ENCODE measurements around the gene AFAP1. TPM values are rescaled to one million over a fixed set of nuclear protein-coding genes. Genes with fewer than 3 reads are reported as not detected.
A peak's percentile ranks its signal among the peaks of the same experiment; 100 is the strongest.

The AFAP1 gene
- total and polyA plus RNA-seq, 2 donors (not counting 3 experiments of a cell fraction or from before 2014, with no cell fraction given): 32.3 to 103 TPM

DNA sequence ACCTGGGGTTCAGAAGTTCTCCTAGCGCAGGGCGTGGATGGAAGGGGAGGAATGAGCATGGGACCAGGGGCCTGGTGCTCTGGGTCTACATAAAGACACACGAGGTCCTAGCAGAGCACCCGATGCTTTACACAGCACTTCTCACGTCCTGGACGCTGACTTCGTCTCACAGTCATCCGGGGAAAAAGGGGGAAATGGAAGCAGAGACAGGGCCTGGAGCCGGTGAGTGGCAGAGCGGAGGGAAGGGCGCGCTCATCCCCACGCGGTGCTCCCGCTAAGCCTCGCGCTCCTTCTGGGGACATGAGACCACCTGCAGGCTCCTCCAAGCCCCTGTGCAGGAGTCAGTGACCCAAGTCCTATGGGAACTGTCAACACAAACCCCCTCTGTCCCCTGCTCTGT is 157.7 kb downstream of the AFAP1 start:
- no peak overlapping the region for H2AFZ ChIP-seq (ENCODE audit: low read depth, low read length)

More for the DNA sequence above, 157.7 kb downstream of the AFAP1 start:
- dilution Hi-C loops (cut with MboI; ENCODE audit: extremely low pct_ligation_motif_present, low sequenced_read_pairs): no loop called here
- FAIRE-seq (no peak), DNase-seq (ENCODE audit: low read depth, low spot score) (peak; percentile 13)
- TSS peak; percentile 18 for BruUV-seq (replicated peaks)
- POLR2A ChIA-PET: no interaction called here
- H3K9me1 ChIP-seq (replicated peaks; ENCODE audit: control insufficient read depth, extremely low read depth, insufficient read depth, low read length): no peaks in the 10 kb centered on the region
- peaks cover 24 to 54% of the 10 kb centered on the region in 2 experiments for H3K36me3 ChIP-seq (ENCODE audit: control insufficient read depth in 2 of 2, extremely low read depth in 1 of 2, insufficient read depth in 2 of 2, low read length in 2 of 2)
- TF ChIP-seq, protein P1, sequence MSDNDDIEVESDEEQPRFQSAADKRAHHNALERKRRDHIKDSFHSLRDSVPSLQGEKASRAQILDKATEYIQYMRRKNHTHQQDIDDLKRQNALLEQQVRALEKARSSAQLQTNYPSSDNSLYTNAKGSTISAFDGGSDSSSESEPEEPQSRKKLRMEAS (IDR thresholded peaks at IDR 0.05; ENCODE audit: insufficient read depth, insufficient read length): no peak
- no peak for TF ChIP-seq EZH2 (IDR thresholded peaks at IDR 0.05; ENCODE audit: borderline replicate concordance, low read depth, low read length, severe bottlenecking)
- TF ChIP-seq, protein P2, sequence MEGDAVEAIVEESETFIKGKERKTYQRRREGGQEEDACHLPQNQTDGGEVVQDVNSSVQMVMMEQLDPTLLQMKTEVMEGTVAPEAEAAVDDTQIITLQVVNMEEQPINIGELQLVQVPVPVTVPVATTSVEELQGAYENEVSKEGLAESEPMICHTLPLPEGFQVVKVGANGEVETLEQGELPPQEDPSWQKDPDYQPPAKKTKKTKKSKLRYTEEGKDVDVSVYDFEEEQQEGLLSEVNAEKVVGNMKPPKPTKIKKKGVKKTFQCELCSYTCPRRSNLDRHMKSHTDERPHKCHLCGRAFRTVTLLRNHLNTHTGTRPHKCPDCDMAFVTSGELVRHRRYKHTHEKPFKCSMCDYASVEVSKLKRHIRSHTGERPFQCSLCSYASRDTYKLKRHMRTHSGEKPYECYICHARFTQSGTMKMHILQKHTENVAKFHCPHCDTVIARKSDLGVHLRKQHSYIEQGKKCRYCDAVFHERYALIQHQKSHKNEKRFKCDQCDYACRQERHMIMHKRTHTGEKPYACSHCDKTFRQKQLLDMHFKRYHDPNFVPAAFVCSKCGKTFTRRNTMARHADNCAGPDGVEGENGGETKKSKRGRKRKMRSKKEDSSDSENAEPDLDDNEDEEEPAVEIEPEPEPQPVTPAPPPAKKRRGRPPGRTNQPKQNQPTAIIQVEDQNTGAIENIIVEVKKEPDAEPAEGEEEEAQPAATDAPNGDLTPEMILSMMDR (IDR thresholded peaks at IDR 0.05; ENCODE audit: extremely low read depth in 1 of 2, insufficient read depth in 1 of 2, low read depth in 1 of 2, low read length in 2 of 2): no peak
- TF ChIP-seq POLR2A (IDR thresholded peaks at IDR 0.05; ENCODE audit: low read depth, low read length): no peak
- no peak for TF ChIP-seq FOS (IDR thresholded peaks at IDR 0.05; ENCODE audit: borderline replicate concordance, insufficient read depth, low read length)
- no peaks in the 10 kb centered on the region for H4K20me1 ChIP-seq (replicated peaks; ENCODE audit: control insufficient read depth, extremely low read depth, insufficient read depth, low read length)
- H3K4me1 ChIP-seq (ENCODE audit: control insufficient read depth, extremely low read depth, insufficient read depth, low read length): peaks cover 65% of the 10 kb centered on the region
- no peak overlapping the region for H3K4me3 ChIP-seq (replicated peaks in 1 of 3; ENCODE audit: insufficient read depth in 1 of 3, low read depth in 1 of 3, low read length in 3 of 3)
- peak overlapping the region; percentile 53 for H3K4me2 ChIP-seq (ENCODE audit: insufficient read depth, low read length)
- H3K27ac ChIP-seq (ENCODE audit: insufficient read depth, low read depth, low read length): peak overlapping the region; percentile 93
- CTCF ChIA-PET: interaction anchor here (1.2 to 2.0 kb wide), 7 partner anchors 11 to 156 kb away, joined by 3 to 11 read pairs (median 5); no protein-coding TSS in a partner anchor
- intact Hi-C loops (cut with micrococcal nuclease): loop anchor here (1.0 kb wide), 3 partner anchors 10 to 46 kb away; no protein-coding TSS in a partner anchor
- H3K79me2 ChIP-seq (ENCODE audit: control insufficient read depth, insufficient read depth, low read length): peaks cover 71% of the 10 kb centered on the region
- H3K9ac ChIP-seq (replicated peaks; ENCODE audit: extremely low read depth, insufficient read depth, low read length): peak overlapping the region; percentile 59
- H3K9me3 ChIP-seq (replicated peaks; ENCODE audit: control insufficient read depth, insufficient read depth, low read length): no peaks in the 10 kb centered on the region
- H3K27me3 ChIP-seq (ENCODE audit: control insufficient read depth in 2 of 2, insufficient read depth in 2 of 2, low read length in 2 of 2): no peaks in the 10 kb centered on the region
